Measurements from ENCODE around the gene SACM1L.
"Not testable (repeated sequence)": the region's sequence is repeated elsewhere in the genome, so short reads cannot be mapped to it uniquely, and the experiment has no call there.

The SACM1L gene

GRCh38 chr3:45692866-45693265 is 3.7 kb downstream of the SACM1L start:
- no peak for DNase-seq (ENCODE audit: low read depth)

GRCh38 chr3:45693941-45694521 is 4.8 kb downstream of the SACM1L start:
- no peak for DNase-seq (ENCODE audit: low read depth)

GRCh38 chr3:45695166-45695565 is 6.0 kb downstream of the SACM1L start:
- not testable (repeated sequence) for DNase-seq (ENCODE audit: low read depth)

DNA sequence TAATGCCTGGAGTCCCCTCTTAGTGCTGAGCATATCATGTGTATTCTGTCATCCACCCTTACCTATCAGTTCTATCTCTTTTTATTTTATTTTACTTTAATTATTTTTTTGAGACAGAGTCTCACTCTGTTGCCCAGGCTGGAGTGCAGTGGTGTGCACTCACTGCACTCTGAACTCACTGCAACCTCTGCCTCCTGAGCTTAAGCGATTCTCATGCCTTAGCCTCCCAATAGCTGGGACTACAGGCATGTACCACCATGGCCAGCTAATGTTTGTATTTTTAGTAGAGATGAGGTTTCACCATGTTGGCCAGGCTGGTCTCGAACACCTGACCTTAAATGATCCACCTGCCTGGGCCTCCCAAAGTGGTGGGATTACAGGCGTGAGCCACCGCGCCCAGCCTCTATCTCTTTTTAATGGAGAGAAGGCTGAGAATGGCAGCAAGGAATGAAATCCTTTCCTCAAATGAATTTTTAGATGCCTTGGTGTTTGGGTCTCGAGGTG is 11.4 kb downstream of the SACM1L start:
- DNase-seq (ENCODE audit: low read depth): no peak

DNA sequence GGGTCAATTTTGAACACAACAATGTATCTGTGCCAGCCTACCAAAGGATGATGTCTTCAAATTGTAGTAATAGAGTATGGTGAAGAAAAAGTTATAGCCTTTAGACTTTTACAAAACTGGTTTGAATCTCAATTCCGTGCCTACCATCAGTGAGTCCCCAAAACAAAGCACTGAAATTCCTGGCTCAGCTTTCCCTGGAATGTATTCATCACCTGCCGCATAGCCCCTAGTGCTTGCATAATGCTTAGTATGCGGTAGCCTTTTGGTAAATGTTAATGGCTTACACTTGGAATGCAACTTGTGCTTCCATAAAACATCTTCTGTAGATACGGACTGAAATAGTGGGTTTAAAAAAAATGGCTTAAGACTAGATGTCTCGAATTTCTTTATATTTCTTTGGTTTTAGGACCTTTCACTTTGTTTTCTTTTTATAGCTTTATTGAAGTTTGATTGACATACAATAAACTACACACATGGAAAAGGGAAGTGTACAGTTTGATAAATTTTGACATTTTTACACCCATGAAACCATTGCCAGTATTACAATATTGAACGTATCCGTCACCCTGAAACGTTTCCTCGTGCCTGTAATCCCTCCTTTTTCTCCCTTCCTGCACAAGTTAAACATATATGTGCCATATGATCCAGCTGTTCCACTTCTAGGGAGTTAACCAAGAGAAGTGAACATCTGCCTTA is 12.1 kb downstream of the SACM1L start:
- DNase-seq (ENCODE audit: low read depth): no peak

GRCh38 chr3:45704301-45704943 is 15.2 kb downstream of the SACM1L start:
- no peak for DNase-seq (ENCODE audit: low read depth)

GRCh38 chr3:45705839-45706808 is 16.9 kb downstream of the SACM1L start:
- no peak for DNase-seq (ENCODE audit: low read depth)

GRCh38 chr3:45711931-45712330 is 22.7 kb downstream of the SACM1L start:
- DNase-seq (ENCODE audit: low read depth): no peak

DNA sequence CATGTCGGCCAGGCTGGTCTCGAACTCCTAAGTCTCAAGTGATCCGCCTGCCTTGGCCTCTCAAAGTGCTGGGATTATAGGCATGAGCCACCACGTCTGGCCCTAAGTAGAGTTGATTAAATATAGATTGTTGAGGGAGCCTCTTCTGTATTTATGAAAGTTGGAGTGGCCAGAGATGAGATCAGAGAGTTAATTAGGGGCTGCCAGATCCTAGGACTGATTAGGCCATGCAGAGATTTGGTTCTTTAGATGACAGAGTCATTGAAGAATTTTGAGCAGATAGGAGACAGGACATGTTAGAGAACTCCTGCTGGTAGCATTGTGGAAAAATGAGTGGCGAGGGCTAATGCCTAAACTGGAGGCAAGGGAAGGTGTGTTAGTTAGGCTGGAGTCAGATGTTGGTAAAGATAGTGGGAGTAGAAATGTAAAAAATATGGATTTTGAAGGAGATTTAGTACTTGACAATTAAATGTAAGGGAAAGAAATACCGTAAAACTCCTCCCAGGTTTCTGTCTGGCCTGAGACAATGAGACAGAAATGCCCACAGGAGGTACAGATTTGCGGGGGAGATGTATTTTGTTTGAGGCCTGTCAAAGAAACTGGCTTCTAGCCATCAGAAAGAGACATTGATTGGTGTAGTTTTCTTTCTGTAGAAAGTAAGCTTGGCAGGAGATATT is 23.4 kb downstream of the SACM1L start:
- DNase-seq (ENCODE audit: low read depth): no peak

GRCh38 chr3:45715945-45716344 is 26.7 kb downstream of the SACM1L start:
- DNase-seq (ENCODE audit: low read depth): no peak

DNA sequence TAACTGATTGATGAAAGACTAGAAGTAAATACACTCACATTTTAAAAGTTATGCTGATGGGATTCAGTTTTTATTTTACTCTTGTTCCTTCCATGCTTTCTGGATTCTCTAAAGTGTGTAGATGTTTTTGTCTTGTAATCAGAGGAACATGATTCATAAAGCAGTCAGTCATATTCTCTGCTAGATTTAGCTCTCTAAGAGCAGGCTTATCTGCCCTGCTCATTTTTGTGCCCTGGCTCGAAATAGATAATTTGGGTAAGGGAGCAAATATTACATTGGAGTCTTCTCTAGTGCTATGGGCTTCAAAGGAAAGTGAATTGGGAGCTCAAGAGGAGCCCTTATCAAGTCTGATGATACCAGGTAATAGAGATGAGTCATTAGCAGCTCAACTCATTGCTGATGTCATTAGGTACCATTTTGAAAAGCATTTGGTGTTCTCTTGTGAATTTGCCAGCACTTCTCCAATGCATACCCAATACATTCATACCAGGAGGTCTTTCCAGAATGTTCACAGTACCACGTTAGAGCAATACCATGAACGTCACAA is 27.7 kb downstream of the SACM1L start:
- DNase-seq (ENCODE audit: low read depth): no peak

DNA sequence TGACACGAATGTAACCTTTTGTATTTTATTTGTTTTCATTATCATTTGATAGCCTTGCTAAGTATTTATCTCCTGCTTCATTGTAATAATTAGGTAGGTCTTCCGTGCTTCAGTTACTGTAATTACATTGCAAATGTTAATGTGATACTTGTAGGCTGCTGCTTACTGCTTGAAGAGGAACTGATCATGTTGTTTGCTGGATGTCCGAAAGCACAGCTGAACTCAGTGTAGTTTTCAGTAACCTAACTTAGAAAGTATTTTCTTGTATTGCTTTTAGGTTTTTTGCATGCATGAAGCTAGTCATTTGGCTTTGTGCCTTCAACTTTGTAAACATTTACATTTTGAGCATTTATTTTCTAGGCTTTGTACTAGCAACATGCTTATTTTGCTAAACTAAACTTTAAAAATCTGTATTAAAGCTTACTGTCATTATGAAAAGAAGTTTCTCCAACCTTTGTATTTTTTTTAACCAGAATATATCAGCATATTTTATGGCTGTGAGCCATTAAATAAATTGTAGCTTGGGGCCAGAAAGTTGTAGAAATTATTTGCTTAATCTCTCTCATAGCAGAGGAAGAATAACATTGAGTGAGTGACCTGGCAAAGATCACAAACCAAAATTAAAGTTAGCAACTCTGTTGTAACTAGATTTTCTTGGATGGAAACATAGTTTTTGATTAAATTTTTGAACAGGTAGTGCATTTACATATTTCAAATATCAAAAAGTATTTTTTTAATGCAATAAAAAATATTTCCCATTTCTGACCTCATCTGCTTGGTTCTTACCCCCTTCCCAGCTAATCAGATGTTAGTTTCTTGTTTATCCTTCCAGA is 30.7 kb downstream of the SACM1L start:
- no peak for DNase-seq (ENCODE audit: low read depth)

DNA sequence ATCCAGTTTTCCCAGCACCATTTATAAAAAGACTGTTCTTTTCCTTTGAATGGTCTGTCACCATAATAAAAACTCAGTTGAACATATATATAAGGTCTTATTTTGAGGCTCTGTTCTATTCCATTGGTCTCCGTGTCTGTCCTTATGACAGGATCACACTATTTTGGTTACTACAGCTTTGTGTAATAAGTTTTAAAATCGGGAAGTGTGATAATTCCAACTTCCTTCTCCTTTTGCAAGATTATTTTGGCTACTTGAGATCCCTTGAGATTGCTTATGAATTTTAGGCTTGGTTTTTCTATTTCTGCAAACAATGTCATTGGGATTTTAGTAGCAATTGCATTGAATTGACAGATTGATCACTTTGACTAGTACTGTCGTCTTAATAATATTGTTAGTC is 35.7 kb downstream of the SACM1L start:
- no peak for DNase-seq (ENCODE audit: low read depth)

DNA sequence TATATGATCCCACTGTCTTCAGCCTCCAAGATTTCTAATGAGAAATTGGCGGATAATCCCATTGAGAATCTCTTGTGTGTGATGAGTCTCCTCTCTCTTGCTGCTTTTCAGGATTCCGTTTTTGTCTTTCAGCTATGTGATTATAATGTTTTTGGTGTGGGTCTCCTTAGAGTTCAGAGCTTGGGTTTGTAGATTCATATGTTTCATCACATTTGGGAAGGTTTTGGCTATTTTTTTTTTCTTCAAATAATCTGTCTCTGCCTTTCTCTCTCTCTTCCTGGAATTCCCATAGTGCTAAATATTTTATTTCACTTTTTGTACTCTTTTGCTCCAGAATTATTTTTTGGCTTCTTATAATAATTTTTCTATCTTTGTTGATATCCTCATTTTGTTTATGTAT is 40.4 kb downstream of the SACM1L start:
- no peak for DNase-seq (ENCODE audit: low read depth)

GRCh38 chr3:45730409-45731154 is 41.4 kb downstream of the SACM1L start:
- DNase-seq (ENCODE audit: low read depth): no peak

DNA sequence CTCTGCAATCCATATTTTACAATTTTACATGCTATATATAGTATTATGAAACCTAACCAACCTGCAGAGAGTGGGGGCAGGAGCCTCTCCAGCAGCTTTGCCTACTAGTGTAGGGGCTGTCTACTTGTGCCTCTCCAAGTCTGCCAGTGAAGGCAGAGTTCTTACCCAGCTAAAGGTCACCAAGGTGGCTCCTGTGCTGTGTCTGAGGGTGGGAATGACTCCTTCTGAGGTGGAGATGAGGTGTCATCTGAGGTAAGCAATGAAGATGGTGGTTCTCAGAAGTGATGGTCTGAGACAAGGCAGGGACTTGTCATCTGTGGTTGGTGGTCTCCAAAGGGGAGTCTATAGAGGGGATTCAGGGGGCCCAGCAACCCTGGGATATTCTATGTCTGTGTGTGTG is 47.5 kb downstream of the SACM1L start:
- DNase-seq (ENCODE audit: low read depth): no peak

DNA sequence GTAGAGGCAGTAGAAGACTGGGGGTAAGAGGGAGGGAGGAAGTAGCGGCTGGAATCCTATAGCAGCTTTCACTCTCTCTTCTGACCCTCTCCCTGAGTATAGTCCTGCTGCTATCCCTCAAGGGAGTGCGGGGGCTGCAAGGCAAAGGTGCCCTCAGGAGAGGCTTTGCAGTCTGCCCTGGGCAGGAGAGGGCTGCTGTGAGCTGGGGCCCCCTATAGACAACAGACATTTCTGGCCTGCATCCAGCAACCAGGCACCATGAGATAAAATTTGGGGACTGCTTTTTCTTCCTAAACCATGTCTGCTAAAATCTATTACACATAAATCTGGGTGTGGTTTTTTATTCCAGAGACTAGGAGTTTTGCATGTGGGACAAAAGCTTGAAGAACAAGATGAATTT is 48.0 kb downstream of the SACM1L start:
- no peak for DNase-seq (ENCODE audit: low read depth)

DNA sequence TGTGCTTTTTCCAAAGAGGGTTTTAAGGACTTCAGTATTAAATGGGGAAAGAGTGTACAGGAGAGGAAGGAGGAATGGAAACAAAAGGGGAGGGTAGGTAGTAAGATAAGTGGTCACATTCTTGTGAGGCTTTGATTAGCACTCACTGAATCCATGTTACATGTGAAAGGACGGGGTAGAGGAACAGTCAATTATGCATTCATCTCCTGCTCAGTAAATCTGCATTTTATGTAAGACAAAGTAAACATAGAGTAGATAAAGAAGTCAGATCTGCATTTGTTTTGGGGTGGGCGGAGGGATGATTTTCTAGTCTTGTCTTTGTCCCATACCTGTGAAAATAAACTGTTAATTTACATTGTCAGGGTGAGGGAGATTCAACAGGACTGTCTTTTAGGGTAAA is 50.8 kb downstream of the SACM1L start:
- no peak for DNase-seq (ENCODE audit: low read depth)

- no peak for DNase-seq (ENCODE audit: low read depth)
Observed at GRCh38 chr3:45741247-45741646, 52.1 kb downstream of the SACM1L start.

All from HS-5 (cell line).